Stimulated activated CD8-positive, alpha-beta memory T cell treated with anti-CD3 and anti-CD28 coated beads, Interleukin-15, amount 100 ng/mL, for 1 hour (primary cell): ENCODE results near the gene DDOST.
"Not testable (repeated sequence)": the region's sequence is repeated elsewhere in the genome, so short reads cannot be mapped to it uniquely, and the experiment has no call there.

Experiments used
- DNase-seq: peaks from one replicate; pipeline ENCODE4 v3.0.0-alpha.2; 2020; ENCODE audit warnings: low read depth

The DDOST gene

DNA sequence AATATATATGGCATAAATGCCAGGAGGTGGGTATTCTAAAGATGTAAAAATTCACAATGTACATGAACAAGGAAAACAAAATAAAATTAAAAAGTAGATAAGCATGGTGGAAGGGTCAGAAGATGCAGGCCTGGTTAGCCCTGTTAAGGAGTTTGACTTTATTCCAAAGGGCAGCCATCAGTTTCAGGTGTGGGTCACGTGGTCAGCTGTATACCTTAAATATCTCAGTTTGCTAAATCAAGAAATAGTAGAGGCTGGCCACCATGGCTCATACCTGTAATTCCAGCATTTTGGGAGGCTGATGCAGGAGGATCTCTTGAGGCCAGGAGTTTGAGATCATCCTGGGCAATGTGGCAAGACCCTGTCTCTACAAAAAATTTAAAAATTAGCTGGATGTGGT is 36.5 kb downstream of the DDOST start:
- no peak for DNase-seq

- DNase-seq, result no peak
Measured at GRCh38 chr1:20621012-20621411, 40.2 kb downstream of the DDOST start.

DNA sequence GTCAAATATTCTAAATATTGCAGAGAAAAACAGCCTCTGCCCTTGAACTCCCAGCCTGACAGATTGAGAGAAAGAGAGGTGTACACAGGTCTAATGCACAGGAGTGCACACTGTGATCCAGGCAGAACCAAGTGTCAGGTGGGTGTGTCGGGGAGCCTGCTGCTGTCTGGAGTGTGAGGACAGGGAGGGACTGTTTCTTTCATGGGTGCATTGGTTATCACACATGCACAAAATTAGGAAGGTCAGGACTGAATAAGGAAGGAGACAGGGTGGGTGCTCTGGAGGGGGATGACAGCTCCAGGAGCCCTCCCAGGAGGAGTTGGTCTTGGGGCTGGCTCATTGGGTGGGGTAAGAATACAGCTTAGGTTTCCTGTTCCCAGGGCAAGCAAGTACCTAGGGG is 41.2 kb downstream of the DDOST start:
- no peak for DNase-seq

DNA sequence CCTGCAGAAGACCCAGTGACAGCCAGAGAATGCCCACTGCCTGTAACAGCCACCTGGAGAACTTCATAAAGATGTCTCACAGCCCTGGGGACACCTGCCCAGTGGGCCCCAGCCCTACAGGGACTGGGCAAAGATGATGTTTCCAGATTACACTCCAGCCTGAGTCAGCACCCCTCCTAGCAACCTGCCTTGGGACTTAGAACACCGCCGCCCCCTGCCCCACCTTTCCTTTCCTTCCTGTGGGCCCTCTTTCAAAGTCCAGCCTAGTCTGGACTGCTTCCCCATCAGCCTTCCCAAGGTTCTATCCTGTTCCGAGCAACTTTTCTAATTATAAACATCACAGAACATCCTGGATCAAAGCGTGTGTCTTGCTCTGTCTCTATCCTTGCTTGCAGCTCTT is 42.6 kb downstream of the DDOST start:
- no peak for DNase-seq

- DNase-seq, result no peak
Measured at GRCh38 chr1:20616847-20617487, 44.2 kb downstream of the DDOST start.

- no peak for DNase-seq
Measured at GRCh38 chr1:20615946-20616846, 45.0 kb downstream of the DDOST start.

DNA sequence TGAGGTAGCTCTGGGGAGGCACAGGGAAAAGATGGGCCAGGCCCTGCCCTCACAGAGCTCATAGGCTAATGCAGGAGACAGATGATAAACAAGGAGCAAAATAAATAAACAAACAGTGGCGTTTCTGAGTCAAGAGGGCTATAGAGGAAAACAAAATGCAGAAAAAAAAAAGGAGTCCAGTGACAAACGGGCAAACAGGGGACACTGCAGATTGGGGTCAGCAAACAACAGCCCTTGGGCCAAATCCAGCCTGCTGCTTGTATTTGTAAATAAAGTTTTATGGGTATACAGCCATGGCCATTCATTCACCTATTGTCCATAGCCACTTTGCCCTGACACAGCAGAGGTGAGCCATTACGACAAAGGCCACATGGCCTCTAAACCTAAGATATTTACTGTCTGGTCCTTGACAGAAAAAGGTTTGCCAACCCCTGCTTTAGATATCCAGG is 47.0 kb downstream of the DDOST start:
- no peak for DNase-seq

DNA sequence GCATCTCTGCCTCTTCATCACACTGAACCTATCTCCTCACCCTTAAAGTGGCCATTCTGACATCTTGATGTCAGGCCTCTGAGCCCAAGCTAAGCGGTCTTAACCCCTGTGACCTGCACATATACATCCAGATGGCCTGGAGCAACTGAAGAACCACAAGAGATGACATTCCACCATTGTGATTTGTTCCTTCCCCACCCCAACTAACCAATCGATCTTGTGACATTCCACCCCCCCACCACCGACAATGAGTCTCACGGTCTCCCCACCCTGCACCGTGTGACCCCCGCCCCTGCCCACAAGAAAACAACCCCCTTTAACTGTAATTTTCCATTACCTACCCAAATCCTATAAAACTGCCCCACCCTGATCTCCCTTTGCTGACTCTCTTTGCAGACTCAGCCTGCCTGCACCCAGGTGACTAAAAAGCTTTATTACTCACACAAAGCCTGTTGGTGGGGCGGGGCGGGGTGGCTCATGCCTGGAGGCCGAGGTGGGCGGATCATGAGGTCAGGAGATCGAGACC is 48.9 kb downstream of the DDOST start:
- DNase-seq, result no peak

DNA sequence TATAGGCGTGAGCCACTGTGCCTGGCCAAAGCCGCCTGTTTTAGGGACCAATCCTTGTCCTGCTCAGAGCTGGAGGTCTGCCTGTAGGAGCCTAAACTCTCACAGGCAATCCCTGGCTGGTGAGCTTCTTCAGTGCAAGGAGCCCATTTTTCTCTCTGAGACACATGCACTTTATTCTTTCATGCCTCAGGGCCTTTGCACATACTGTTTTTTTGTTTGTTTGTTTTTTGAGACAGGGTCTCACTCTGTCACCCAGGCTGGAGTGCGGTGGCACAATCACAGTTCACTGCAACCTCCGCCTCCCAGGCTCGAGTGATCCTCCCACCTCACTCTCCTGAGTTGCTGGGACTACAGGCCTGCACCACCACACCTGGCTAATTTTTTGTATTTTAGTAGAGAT is 49.5 kb downstream of the DDOST start:
- no peak for DNase-seq

- no peak for DNase-seq
Measured at GRCh38 chr1:20610970-20611369, 50.2 kb downstream of the DDOST start.

GRCh38 chr1:20609541-20609940 is 51.6 kb downstream of the DDOST start:
- no peak for DNase-seq

- DNase-seq, result not testable (repeated sequence)
Measured at GRCh38 chr1:20606801-20607570, 54.2 kb downstream of the DDOST start.

- no peak for DNase-seq
Measured at GRCh38 chr1:20604678-20605077, 56.5 kb downstream of the DDOST start.

DNA sequence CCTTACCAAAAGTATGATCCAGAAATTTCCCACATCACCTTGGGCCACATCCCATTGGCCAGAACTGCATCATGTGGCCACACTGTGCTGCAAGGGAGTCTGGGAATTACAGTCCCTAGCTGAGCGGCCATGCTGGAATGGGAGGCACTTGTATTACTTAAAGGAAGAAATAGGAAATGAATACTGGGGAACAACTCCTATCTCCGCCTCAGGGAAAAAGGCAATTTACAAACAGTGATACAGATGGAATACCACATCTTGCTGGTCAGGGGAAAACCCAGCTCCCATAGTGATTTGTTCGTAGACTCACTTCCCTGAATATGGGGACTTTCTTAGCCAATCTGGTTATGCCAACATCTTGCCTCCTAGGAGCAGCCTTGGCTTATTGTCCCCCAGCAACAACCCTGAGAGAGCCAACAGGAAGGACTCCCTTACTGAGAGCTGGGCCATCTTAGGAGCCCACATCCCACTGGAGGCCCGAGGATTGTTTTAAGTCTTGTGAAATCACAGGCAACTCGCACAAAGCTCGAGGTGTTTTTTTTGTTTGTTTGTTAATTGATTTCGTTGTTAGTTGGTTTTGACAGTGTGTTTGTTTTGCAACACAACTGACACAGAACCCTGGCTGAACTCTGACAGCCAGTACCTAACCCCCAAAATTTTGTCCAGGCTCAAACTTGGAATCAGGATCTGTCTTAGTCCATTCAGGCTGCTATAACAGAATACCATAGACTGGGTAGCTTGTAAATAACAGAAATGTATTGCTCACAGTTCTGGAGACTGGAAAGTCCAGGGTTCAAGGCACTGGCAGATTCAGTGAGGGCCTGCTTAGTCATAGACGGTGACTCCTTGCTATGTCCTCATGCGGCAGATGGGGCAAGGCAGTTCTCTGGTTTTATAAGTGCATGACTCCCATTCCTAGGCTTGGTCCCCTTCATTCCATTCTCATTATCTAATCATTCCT is 57.4 kb downstream of the DDOST start:
- no peak for DNase-seq

DNA sequence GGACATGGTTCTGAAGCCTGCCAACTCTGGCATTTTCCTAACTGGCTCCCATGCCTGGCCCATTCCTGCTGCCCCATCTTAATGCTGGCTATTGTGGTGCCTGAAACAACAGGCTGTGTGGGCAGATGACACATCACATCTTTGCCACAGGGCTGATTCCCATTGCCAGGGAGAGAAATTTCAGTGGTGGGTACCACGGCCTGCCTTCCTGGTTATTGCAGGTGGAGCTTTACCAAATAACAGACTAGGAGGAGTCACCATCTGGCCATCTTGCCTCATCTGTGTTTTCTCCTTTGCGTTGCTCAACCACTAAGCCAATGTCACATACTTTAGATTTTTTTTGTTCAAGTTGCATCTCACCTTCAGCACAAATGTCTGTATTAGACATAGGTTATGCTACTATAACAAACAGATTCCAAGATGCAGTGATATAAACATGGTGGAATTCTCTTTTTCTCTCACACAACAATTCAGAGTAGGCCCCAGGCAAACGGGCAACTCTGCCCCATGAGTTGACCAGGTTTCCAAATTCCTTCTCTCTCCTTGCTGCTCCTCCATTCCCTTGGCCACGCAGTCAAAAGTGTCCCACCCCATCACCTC is 58.2 kb downstream of the DDOST start:
- DNase-seq, result no peak
